T-helper 22 cell (primary cell): ENCODE results near the gene PCDHGB4.
"Not testable (repeated sequence)": the region's sequence is repeated elsewhere in the genome, so short reads cannot be mapped to it uniquely, and the experiment has no call there.

ENCODE experiments used
- DNase-seq: peaks from one replicate; pipeline ENCODE4 v3.0.0-alpha.2; 2020; ENCODE audit warnings: low read depth

Gene PCDHGB4

GRCh38 chr5:141387557-141388311 lies at the start of gene PCDHGB4:
Gene PCDHGB4 (plus strand): TSS chr5:141387698. CDS start chr5:141387885, 187 bp downstream.
- not testable (repeated sequence) for DNase-seq

- DNase-seq: no peak
Measured at GRCh38 chr5:141338538-141339306, 48.8 kb upstream of the PCDHGB4 start, which contains the start of gene PCDHGA2. Gene PCDHGA2 (plus strand): TSS chr5:141338760.

- DNase-seq: not testable (repeated sequence)
Measured at GRCh38 chr5:141340781-141341354, 46.6 kb upstream of the PCDHGB4 start.

GRCh38 chr5:141342773-141343172 lies 44.7 kb upstream of the PCDHGB4 start:
- DNase-seq: no peak

- DNase-seq: no peak
Measured at GRCh38 chr5:141343242-141343952, 44.1 kb upstream of the PCDHGB4 start, which contains the start of gene PCDHGA3. Gene PCDHGA3 (plus strand): TSS chr5:141343829. CDS start chr5:141344034, 205 bp downstream.

- DNase-seq: no peak
Measured at GRCh38 chr5:141343953-141344463, 43.5 kb upstream of the PCDHGB4 start.

- DNase-seq: no peak
Measured at GRCh38 chr5:141345327-141345726, 42.2 kb upstream of the PCDHGB4 start.

- DNase-seq: not testable (repeated sequence)
Measured at GRCh38 chr5:141346017-141346416, 41.5 kb upstream of the PCDHGB4 start.

GRCh38 chr5:141349917-141350619 lies 37.4 kb upstream of the PCDHGB4 start, which contains the start of gene PCDHGB1:
Gene PCDHGB1 (plus strand): TSS chr5:141350099. CDS start chr5:141350261, 162 bp downstream.
- no peak for DNase-seq

- DNase-seq: no peak
Measured at GRCh38 chr5:141351591-141351990, 35.9 kb upstream of the PCDHGB4 start.

- DNase-seq: no peak
Measured at GRCh38 chr5:141354900-141355469, 32.5 kb upstream of the PCDHGB4 start, which contains the start of gene PCDHGA4. Gene PCDHGA4 (plus strand): TSS chr5:141355021. CDS start chr5:141355108, 87 bp downstream.

GRCh38 chr5:141355641-141356040 lies 31.9 kb upstream of the PCDHGB4 start:
- DNase-seq: no peak

GRCh38 chr5:141356133-141356532 lies 31.4 kb upstream of the PCDHGB4 start:
- DNase-seq: no peak

GRCh38 chr5:141356950-141357349 lies 30.5 kb upstream of the PCDHGB4 start:
- no peak for DNase-seq

GRCh38 chr5:141359790-141360426 lies 27.6 kb upstream of the PCDHGB4 start, which contains the start of gene PCDHGB2:
Gene PCDHGB2 (plus strand): TSS chr5:141359994. CDS start chr5:141360136, 142 bp downstream.
- DNase-seq: no peak

- no peak for DNase-seq
Measured at GRCh38 chr5:141360685-141361084, 26.8 kb upstream of the PCDHGB4 start.

- DNase-seq: no peak
Measured at GRCh38 chr5:141362719-141363118, 24.8 kb upstream of the PCDHGB4 start.

GRCh38 chr5:141363952-141364660 lies 23.4 kb upstream of the PCDHGB4 start, which contains the start of gene PCDHGA5:
Gene PCDHGA5 (plus strand): TSS chr5:141364162. CDS start chr5:141364331, 169 bp downstream.
- no peak for DNase-seq
